ENCODE data around the gene PDK1.

PDK1 gene

GRCh38 chr2:172597176-172597842 is 41.4 kb downstream of the PDK1 start:
- no peak for DNase-seq

DNA sequence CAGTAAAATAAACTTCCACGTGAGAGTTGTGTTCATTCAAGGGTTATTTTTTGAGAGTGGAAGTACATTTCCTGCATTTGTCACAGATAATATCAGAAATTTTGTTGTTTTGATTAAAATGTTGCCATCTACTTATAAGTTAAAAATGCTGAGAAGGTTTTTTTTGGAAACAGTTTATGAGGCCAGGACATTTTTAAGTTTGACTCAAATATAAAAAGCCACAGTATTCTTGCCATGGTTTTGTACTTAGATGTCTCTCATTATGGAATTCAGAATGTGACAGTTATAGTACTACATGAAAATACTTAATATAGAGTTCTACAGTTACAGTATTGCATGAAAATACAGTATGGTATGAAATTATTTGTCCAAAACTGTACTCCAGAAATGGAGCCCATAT is 44.1 kb downstream of the PDK1 start:
- DNase-seq, result no peak

DNA sequence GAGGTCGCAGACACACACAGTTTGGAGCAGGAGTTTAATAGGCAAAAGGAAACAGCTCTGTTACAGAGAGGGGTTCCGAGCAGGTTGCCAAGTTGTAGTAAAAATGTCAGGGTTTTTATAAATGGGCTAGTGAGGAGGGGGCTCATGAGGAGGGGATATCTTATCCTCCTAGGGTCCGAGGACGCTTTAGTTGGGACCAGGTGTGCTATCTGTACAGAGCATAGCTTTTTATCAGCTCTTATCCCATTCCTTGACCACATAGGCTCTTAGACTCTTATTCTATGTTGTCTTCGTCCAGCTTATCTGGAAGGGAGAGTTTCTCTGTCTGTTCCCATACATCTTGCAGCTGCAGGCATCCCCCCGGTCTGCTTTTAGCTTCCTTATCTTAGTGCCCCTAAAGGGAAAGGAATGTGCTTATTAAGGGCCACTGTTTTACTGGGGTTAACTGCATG is 44.7 kb downstream of the PDK1 start:
- no peak for DNase-seq

DNA sequence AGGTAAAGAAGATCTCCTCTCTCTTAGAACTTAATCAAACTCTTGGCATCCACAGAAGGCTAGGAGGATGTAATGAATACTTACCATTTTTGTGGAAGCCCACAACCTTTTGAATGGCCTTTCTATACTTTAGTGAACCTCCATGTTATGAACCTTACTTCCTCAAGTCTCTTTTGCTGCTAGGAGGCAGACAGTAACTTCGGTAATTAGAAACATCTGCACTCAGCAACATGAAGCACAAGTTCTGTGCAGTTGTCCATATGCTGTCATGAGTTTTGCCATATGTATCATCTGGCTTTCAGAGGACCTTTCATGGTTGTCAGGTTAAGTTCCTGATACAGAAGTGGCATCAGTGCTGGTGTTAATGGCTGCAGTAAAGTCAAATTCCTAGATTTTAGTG is 50.4 kb downstream of the PDK1 start:
- peak; percentile 64 for DNase-seq

- DNase-seq, result no peak
These were observed 51.6 kb downstream of the PDK1 start for GRCh38 chr2:172607379-172607928.

DNA sequence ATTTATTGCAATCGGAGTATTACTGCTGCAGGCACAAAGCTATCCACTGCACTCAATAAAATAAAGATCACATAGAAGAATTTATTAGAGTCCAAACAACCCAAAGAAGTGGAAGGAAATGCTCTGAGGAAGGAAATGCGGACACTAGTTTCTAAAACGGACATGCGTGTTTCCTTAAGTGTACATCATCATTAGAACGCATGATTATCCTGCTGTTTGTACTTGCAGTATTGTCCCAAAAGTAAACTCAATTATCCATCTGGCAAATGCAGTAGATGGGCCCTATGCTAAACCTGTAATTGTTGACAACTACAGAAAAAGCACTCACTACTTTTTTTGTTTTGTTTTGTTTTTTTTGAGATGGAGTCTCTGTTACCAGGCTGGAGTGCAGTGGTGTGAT is 53.6 kb downstream of the PDK1 start:
- DNase-seq, result no peak

- no peak for DNase-seq
These were observed 56.2 kb downstream of the PDK1 start for GRCh38 chr2:172612051-172612450.

- peak; percentile 38 for DNase-seq
These were observed 57.1 kb downstream of the PDK1 start for GRCh38 chr2:172613040-172613439.

DNA sequence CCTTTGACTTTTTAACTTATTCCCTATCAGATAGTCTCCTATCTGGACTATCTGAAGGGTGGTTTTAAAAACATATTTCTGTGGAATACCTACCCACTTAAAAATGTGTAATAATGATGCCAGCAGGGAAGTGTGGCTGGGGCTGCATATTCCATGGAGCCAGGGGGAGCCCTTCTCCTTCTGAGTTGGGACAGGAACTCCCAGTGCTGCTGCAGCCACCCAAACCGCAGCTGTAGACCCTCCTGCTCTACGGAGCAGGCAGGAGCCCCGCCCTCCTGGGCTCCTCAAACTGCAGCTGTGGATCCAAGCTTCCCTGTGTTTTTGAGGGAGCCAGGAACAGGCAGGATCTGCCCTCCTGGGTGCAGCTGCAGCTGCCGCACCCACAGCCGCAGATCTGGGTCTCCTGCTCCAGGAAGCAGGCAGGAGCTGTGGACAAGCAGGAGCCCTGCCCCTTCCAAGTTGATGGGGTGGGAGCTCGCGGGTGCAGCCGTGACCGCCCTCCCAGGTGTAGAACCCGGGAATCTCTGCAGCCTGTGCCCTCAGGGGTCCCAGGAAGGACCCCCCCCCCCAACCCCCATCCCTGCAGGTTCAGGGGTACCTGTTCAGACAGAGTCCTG is 57.8 kb downstream of the PDK1 start:
- DNase-seq, result peak; percentile 4

- no peak for DNase-seq
These were observed 59.0 kb downstream of the PDK1 start for GRCh38 chr2:172614932-172615331.

GRCh38 chr2:172615727-172616261 is 59.9 kb downstream of the PDK1 start:
- no peak for DNase-seq

- DNase-seq, result no peak
These were observed 61.2 kb downstream of the PDK1 start for GRCh38 chr2:172617115-172617514.

GRCh38 chr2:172623249-172623965 is 67.5 kb downstream of the PDK1 start:
- peak; percentile 51 for DNase-seq

- DNase-seq, result no peak
These were observed 69.1 kb downstream of the PDK1 start for GRCh38 chr2:172624996-172625395.

GRCh38 chr2:172627181-172627580 is 71.3 kb downstream of the PDK1 start:
- no peak for DNase-seq

GRCh38 chr2:172628085-172628484 is 72.2 kb downstream of the PDK1 start:
- no peak for DNase-seq

- no peak for DNase-seq
These were observed 73.7 kb downstream of the PDK1 start for GRCh38 chr2:172629586-172629985.

- DNase-seq, result no peak
These were observed 74.3 kb downstream of the PDK1 start for GRCh38 chr2:172630181-172630580.

DNA sequence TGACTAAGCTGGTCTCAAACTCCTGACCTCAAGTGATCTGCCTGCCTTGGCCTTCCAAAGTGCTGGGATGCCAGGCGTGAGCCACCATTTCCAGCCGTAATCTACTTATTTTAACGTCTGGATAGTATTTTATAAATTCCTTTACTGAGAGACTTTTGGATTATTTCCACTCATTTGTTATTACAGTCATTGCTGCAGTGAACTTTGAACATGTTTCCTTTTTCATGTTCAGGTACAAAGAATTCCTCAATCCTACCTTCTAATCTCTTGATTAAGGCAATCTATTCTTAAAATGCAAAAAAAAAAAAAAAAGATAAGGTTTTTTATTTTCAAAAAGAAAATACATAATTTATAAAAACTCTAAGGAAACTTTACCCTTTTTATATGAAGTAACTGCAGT is 78.6 kb downstream of the PDK1 start:
- DNase-seq, result no peak

DNA sequence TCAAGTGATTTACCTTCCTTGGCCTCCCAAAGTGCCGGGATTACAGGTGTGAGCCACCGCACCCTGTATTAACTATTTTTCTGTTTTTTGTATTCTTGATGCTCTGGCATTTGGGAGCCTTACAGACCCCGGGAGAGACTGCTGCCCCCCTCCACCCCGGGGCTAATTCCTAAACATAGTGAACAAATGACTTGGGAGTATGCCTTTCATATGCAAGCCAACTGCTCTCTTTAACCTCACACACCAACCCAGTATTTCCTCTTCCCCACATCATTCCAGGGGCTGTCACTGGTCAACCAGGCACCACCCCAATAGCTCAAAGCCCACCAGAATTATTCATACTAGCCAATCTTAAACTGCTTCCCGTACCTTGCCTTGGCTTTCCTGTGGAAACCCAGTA is 79.7 kb downstream of the PDK1 start:
- no peak for DNase-seq

GRCh38 chr2:172639256-172639655 is 83.4 kb downstream of the PDK1 start:
- DNase-seq, result no peak

- peak; percentile 64 for DNase-seq
These were observed 83.9 kb downstream of the PDK1 start for GRCh38 chr2:172639823-172640222.

DNA sequence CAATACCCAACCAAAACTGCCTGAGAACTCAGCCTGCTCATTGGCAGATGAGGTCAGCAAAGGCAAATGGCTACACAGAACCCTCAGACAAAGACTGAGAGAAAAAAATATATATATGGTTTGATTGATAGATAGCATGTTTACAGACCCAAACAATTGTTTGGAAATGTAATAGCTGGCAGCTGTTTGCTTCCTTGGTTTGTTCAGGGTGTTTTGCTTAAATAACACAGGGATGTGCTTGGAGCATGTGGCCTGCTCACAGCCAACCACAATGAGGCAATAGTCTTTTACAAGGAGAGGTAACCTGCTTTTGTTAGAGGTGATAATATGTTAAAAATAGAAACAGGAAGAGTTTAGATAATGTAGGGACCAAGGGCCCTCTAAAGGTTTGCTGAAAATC is 84.5 kb downstream of the PDK1 start:
- no peak for DNase-seq

Data from fibroblast of skin of scalp (primary cell).